Caki2 (cell line): Measurements from ENCODE around the gene WDFY2. TPM values are rescaled to one million over a fixed set of nuclear protein-coding genes. Genes with fewer than 3 reads are reported as not detected.

Experiments used
- DNase-seq: peaks from one replicate; pipeline ENCODE4 v3.0.0-alpha.2; 2015; ENCODE audit warnings: low read depth
- in situ Hi-C: cut with HindIII; loops from 2 replicates; pipeline ENCODE4 v1.10.0; 2016; ENCODE audit warnings: low sequenced_read_pairs, low pct_unique_long_range_greater_than_20kb, mixed read lengths
- total RNA-seq: library from RNA; depleted of rRNA; stranded (reverse); fragments of >200 nt; shearing (Covaris generic); gene quantifications from 2 replicates; pipeline ENCODE4 v1.2.3, GENCODE V29; 2014; ENCODE audit warnings: low replicate concordance

Gene WDFY2
- total RNA-seq, 1 experiment from 2014 or later, result 1.2 TPM

DNA sequence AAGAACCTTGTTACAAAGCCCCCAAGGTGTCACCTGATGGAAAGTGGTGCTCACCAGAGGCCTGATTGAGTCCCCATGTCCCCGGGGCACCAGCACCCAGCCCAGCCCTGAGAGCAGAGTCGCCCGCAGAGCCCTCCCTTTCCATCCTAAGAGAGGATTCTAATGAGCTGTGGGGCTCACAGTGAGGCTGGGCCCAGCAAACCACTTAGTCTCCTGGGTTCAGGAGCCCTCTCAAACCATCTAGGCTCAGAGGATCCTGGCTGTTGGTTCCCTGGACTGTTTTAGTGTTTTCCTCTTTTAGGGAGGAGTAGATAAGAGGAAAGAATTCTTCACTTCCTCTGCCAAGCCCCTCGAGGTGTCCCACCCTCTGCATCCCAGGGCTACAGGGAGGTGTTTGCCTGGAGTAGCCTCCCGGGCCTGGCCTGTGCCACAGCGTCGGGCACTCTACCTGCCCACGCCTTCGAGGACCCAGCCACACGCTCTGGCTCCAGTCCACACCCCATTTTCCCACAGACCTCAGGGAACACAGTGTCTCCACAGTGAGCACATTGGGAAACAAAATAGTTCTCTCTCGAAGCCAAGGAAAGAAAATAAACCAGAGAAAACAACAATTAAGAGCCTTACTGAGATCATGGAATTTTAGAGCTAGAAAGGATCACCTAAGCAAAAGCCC, 185.3 kb downstream of the WDFY2 start:
- no peak for DNase-seq
- in situ Hi-C loops, result no loop called here

DNA sequence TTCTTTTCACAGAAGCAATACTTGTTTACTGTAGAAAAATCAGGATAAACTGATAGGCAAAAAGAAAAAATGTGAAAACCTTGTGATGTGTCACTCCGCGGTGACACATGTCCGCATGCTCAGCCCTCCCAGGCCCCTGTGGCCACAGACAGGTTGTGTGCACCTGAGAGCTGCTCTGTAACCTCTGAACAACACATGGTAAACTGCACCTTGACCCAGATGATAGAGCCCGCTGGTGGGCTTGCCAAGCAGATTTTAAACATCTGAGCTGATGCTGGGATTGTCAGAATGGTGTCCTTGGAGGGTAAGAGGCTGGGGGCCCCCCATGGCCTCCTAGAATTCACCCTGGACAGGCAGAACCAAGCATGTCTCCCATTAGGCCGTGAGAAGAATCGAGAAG, 185.9 kb downstream of the WDFY2 start:
- in situ Hi-C loops, result no loop called here
- no peak for DNase-seq

DNA sequence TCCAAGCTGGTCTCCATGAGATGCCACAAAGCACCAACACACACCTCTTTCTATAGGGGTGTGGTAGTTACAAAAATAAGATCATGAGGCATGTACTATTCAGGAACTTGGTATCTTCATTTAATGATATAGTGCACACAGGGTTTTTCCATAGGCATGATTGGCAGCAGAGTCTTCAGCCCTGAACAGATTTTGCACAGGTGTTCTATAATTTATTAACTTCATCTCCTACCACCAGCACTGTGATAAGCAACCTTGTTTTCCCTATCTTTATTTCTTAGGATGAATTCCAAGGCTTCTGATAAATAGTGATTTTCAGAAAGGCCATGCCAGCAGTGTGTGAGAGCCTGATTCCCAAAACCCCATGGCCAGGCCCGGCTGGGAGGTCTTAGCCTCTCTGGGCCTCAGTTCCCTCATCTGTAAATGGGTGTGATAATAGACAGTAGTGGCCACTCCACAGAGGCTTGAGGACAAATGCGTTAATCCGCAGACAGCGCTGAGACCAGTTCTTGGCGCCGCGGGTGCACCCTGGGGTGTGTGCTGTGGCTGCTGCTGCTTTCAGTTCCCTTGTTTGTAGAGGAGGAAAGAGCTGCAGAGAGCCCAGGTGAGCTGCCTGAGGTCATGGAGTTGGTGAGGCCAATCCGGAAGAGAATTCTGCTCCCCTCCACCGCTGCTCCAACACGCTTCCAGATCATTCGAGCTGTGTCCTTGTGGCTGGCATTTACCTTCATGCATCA, 186.6 kb downstream of the WDFY2 start:
- no peak for DNase-seq
- in situ Hi-C loops, result no loop called here

DNA sequence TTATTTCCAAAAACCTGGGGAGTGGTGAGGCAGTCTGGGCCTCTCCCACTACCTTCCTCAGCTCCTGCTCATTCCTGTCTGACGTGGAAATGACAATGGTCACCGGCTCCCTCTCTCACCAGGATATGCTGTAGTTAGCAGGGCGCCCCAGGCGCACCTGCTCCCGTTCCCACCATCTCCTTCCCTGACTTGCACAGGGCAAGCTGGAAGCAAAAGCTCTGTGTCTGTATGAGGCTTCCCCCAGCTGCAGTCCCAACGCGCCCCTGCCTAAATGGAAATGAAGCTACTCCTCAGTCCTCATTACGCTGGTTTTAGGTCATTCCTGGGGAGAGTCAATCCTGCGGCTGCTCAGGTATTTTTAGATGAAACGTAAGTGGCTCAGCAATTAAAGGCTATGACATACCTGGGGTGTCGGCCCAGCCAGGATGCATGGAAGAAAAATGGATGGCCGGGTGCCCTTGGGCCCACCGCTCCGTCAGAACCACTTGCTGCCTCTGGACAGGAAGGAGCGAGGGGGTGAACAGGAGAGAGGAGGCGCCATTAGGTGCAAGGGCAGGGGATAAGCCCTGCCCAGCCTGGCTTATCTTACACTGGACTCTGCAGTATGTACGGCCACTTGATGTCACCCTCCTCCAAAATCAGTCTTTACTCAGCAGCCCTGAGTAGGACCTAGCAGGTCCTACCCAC, 187.3 kb downstream of the WDFY2 start:
- DNase-seq, result no peak

DNA sequence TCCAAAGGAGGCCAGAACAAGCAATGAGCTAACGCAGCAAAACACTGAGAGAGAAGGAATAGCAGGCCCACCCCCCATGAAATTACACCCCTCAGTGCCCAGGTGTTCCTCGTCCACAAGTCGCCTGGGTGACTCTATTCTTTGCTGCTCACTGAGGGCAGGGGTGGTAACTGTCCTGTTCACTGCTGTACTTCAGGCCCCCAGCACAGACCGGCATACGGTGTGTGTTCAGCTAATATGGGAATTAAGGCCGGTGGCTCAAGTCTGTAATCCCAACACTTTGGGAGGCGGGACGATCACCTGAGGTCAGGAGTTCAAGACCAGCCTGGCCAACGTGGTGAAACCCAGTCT, 187.8 kb downstream of the WDFY2 start:
- in situ Hi-C loops, result no loop called here
- DNase-seq, result no peak

More for the DNA sequence above, 187.3 kb downstream of the WDFY2 start:
- in situ Hi-C loops, result no loop called here

DNA sequence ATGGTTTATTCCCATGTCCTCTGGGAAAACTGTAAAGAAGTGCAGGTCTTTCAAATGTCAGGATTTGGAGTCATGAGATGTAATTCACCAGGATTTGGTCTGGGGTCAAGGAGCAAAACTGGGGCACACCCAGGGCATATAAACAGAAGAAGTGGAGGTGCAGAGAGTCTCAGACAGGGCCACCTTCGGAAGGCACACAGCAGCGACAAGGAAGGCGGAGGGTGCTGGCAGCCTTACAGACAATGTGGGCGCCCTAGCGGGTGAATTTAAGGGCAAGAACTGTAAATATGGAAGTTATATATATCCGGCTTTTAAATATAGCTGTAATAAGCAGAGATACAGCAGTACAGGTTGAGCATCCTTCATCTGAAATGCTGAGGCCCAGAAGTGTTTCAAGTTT, 188.5 kb downstream of the WDFY2 start:
- no peak for DNase-seq
- in situ Hi-C loops, result no loop called here

DNA sequence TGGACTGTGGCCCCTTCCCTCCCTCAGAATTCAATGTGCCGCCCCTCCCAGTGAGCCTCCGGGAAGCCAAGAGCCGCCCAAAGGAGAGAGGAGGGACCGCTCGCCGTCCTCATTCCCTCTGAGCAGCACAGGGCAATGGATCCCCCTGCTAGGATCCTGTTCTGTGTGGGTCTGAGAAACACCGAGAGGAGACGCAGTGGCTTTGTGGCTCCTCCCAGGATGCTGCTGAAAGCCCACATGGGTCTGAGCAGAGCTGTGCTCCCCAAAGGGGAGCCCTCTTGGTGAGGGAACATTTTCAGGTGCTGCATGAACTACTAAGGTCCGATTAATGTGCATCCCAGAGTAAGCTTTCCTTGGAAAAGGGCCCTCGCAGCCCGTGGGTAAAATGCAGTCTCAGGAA, 189.3 kb downstream of the WDFY2 start:
- in situ Hi-C loops, result no loop called here
- no peak for DNase-seq

DNA sequence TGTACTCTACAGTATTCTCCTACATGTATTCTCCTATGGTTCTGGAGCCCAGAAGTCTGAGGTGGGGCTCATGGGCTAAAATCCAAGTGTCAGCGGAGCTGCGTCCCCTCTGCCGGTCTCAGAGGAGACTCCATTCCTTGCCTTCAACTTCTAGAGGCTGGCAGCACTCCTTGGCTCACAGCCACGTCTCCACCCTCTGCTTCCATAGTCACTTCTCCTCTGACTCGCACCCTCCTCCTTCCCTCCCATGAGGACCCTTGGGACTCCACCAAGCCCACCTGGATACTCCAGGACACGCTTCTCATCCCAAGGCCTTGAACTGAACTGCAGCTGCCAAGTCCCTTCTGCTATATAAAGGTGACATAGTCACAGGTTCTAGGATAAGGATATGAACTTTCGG, 191.9 kb downstream of the WDFY2 start:
- no peak for DNase-seq
- in situ Hi-C loops, result no loop called here

DNA sequence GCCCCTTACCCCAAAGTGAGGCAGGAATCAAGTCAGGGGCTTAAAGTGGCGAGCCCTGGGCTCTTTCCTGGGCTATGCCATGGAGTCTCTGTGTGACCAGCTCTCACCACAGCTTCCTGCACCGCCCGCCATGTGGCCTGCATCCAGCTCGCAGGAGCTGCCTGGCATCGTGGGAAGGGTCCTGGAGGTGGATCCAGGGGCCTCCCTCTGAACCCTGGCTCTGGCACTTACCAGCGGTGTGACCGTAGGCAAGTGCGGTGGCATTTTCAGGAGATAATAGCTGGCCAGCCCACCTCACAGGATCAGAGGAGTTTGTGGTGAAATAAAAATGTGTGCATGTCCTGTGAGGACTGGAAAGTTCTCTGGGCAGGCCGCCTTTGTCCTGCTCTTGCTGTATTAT, 193.7 kb downstream of the WDFY2 start:
- in situ Hi-C loops, result no loop called here
- DNase-seq, result no peak

DNA sequence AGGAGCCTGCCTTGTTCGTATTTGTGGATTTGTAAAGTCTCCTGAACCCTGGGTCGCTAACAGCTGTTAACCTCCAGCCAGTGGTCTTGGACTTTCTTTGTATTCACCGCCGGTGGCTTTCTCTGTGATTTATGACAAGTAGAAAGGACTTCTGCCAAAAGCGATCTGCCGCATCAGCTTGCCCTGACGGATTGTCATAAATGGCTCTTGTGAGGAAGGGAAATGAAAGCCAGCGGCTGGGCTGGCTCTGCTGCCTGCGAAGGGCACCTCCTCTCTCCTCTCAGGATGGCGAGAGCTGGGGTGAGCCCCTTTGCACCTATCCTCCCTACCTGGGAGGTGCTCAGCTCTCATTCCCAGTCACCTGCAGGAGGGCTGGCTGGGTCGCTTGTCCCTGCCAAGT, 194.1 kb downstream of the WDFY2 start:
- in situ Hi-C loops, result no loop called here

DNA sequence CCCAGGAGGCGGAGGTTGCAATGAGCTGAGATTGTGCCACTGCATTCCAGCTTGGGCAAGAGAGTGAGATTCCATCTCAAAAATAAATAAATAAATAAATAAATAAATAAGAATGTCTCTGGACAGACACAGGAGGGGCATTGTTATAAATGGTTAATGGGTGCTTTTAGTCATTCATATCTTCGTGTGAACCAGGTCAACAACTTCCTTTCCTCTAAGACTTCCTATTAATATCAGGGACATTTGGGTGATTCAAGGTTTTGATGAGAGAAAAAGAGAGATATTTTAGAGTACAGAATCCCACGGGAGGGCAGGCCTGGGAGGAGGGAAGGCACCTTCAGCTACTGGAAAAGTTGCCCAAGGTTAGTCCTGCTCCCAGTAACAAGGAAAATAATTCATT, 195.8 kb downstream of the WDFY2 start:
- no peak for DNase-seq
- in situ Hi-C loops, result no loop called here

More for the DNA sequence above, 194.1 kb downstream of the WDFY2 start:
- no peak for DNase-seq

DNA sequence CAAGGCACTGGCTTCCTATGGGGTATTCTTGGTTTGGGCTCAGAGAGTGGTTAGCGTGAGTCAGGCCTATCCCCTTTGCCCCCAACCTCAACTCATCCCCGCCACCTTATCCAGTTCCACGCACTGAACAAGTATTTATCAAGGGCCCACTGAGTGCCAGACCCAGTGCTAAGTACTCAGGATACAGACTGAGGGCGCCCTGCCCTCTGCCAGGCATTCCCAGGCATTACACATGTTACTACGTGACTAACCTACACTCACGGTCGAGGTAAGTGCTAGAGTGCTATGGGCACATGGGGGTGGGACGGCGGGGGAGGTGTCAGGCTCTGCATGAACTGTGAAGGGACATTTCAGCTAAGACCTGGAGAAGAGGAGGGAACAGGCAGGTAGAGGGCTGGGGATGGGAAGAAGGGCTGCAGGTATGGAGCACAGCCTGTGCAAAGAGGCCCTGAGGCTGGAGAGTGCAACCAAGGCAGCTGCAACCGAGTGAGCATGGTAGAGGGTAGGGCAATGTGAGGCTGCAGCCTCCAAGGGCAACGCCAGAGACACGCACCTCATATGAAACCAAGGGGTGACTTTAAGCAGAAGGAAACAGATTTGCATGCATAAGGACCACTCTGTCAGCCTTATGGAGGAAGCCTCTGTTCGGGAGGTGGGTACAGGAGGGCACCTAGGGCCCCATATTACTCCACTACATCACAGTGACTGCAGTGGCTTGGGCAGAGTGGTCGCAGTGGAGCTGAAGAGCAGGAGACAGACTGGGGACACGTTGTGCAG, 197.2 kb downstream of the WDFY2 start:
- in situ Hi-C loops, result no loop called here
- no peak for DNase-seq

DNA sequence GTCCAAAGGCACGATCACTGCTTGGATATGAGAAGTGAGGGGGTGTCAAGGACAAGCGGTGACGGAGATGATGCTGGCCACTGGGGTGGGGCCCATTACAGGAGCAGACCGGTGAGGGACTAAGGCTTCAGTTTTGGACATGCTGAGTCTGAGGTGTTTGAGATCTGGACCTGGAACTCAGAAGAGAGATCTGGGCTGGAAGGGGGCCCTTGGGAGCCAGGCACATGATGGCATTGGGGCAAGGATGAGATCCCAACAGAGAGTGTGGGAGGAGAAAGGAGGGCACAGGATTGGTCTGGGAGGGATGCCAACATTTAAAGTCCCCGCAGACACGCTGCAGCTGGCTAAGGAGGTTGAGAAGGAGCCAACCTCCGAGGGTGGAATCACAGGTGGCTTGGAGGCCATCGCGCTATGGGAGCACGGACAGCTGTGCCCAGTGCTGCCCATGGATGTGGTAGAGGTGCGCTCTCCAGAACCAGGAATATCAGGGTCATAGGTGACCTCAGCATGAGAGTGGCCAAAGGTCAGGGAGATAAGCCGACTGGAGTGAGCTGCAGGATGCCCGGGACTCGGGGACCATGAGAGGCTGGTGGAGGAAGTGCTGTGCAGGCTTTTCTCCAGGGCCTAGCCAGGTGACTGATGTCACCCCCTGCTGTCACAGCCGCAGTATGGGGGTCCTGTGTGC, 197.9 kb downstream of the WDFY2 start:
- DNase-seq, result no peak
- in situ Hi-C loops, result no loop called here

DNA sequence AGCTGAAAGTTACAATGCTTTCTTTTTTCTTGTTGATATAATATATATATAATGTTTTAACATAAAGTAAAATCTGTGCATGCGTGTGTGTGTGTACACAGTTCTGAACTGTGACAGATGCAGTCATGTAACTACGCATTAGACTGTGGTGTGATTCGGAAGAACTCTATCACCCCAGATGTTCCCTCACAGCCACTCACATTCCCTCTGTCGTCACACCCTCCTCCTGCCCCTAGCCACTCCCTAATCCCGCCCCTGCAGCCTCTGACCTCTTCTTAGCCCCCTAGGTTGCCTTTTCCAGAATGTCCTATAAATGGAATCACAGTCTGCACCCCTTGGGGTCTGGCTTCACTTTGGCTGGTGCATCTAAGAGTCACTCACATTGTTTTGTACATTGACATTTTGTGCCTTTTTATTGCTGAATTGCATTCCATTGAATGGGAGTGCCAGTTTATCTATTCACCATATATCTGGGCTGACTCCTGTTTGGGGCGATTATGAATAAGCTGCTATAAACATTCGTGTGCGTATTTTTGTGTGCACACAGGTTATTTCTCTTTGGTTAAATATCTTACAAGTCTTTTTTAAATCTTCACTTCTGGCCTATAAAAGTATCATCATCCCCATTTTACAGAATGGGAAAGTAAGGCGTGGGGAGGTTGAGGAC, 199.3 kb downstream of the WDFY2 start:
- in situ Hi-C loops, result no loop called here
- DNase-seq, result no peak

DNA sequence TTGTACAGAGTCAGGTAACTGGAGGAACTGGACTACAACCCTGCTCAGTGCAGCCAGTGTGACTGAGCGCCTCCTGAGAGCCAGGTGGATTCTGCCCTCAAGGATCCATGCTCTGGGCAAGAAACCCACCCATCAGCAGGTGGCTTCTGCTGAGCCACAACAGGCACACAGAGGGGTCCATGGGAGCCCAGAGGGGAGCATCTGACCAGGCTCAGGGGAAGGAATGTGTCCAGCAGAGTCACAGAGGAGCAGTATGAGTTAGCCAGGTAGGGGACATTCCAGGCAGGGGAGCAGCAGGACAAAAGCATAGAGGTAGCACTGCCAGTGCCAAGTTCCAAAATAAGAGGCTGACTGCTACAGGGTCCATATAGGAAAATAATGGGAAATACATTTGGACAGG, 199.8 kb downstream of the WDFY2 start:
- in situ Hi-C loops, result no loop called here
- no peak for DNase-seq

DNA sequence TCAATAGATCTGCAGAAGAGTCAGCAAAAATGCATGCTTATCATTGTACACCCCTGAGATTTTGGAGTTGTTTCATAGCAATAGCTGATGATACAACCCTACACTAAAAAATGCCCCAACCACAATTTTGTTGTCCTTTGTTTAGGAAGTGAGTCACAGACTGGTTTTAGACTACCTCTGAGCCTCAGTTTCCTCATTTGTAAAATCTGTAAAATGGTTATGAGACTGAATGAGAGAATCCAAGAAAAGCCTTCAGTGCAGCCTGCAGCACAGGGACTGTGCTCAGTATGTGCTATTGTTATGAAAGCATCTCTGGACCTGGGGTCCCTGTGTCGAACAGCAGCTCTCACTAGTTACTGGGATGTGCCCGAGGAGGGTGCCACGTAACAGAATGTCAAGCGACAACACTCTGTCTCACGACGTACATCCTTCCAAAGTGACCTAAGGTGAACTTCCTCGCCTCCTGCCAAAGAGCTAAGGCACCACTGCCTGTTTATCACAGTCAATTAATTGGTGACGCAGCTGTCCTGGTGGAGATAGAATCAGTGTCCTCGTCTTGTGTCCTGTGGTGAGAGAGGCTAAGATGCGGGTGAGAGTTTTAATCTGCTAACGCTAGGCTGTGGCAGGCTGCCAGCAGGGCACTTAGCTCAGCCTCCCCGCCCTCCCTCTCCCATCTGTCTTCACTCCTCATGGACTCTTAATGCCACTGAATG, 201.6 kb downstream of the WDFY2 start:
- no peak for DNase-seq
- in situ Hi-C loops, result no loop called here
